GM18951 (cell line): ENCODE results near the gene YARS1.

Source experiments
- POLR2A ChIP-seq: IDR thresholded peaks from 4 replicates; pipeline ENCODE4 v1.6.1; 2011; ENCODE audit warnings: mild to moderate bottlenecking; ENCODE audit not compliant: insufficient read length, insufficient read depth; ENCODE audit errors: extremely low read depth
- in situ Hi-C: fragments of 300-500 bp; cut with MboI; formaldehyde crosslinking; loops from one replicate; pipeline ENCODE4 v1.12.0; 2022; ENCODE audit warnings: low sequenced_read_pairs, mixed read lengths, inconsistent platforms; ENCODE audit not compliant: unreplicated experiment

Gene YARS1

DNA sequence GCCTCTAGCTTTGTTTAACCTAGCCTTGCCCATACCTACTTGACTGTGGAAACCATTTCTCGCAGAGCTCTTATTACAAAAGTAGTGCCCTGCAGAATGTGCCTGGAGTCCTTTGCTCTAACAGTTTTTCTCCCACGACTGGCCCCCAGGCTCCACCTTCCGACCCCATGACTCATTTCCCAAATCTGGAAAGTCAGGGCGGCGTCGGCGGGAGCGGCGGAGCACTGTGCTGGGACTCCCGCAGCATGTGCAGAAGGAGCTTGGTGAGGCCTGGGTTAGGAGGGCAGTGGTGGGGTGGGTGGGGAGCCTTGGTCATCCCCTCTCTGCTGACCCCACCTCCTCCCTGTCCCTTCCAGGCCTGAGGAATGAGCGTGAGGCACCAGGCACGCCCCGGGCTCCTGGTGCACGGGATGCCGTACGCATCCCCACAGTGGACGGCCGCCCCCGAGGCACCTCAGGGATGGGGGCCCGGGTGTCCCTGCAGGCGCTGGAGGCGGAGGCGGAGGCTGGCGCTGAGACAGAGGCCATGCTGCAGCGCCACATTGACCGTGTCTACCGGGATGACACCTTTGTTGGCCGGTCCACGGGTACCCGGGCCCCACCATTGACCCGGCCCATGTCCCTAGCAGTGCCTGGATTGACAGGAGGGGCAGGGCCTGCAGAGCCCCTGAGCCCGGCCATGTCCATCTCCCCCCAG, 47.5 kb downstream of the YARS1 start:
- in situ Hi-C loops, result no loop called here
- TF ChIP-seq POLR2A, result no peak

DNA sequence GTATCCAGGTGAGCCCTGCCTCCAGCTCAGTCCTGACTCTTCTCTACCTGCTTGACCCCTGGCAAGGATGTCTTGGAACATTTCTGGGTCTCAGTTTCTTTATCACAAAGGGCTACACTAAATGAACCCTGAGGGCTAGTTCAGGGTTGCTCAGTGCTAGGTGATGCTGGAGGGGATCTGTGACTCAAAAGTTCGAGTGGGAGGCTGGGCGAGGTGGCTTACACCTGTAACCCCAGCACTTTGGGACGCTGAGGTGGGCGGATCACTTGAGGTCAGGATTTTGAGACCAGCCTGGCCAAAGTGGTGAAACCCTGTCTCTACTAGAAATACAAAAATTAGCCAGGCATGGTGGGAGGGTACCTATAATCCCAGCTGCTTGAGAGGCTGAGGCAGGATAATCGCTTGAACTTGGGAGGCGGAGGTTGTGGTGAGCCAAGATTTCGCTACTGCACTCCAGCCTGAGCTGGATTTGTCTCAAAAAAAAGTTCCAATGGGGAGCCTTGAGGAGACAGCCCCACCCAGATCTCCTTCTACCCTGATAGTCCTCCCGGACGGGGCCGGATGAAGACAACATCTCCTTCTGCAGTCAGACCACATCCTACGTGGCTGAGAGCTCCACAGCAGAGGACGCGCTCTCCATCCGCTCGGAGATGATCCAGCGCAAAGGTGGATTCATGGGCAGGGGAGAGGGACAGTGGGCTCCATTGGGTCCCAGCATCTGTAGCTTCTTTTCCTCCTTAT, 48.9 kb downstream of the YARS1 start:
- in situ Hi-C loops, result no loop called here
- TF ChIP-seq POLR2A, result no peak

- in situ Hi-C loops, result no loop called here
- no peak for TF ChIP-seq POLR2A
Observed at GRCh38 chr1:32767641-32768040, 49.5 kb downstream of the YARS1 start.

- TF ChIP-seq POLR2A, result no peak
- in situ Hi-C loops, result no loop called here
Observed at GRCh38 chr1:32767156-32767555, 50.0 kb downstream of the YARS1 start.

GRCh38 chr1:32766328-32766972, 50.7 kb downstream of the YARS1 start:
- in situ Hi-C loops, result no loop called here
- no peak for TF ChIP-seq POLR2A

- TF ChIP-seq POLR2A, result no peak
- in situ Hi-C loops, result no loop called here
Observed at GRCh38 chr1:32765570-32766327, 51.4 kb downstream of the YARS1 start.

- TF ChIP-seq POLR2A, result no peak
- in situ Hi-C loops, result no loop called here
Observed at GRCh38 chr1:32764826-32765569, 52.2 kb downstream of the YARS1 start.

DNA sequence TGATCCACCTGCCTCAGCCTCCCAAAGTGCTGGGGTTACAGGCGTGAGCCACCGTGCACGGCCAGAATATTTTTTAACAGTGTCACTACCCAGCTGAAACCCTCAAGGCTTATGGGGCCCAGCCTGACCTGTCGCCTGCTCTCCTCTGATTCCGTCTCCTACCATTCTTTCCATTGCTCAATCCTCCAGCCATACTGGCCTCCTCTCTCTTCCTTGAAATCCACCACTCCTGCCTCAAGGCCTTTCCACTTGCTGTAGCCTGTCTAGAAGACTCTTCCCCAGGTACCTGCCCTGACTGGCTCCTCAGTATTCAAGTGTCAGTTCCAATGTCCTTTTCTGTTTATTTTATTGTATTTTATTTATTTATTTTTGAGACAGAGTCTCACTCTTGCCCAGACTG, 53.9 kb downstream of the YARS1 start:
- no peak for TF ChIP-seq POLR2A
- in situ Hi-C loops, result no loop called here

GRCh38 chr1:32761936-32762335, 55.2 kb downstream of the YARS1 start:
- no peak for TF ChIP-seq POLR2A
- in situ Hi-C loops, result no loop called here

DNA sequence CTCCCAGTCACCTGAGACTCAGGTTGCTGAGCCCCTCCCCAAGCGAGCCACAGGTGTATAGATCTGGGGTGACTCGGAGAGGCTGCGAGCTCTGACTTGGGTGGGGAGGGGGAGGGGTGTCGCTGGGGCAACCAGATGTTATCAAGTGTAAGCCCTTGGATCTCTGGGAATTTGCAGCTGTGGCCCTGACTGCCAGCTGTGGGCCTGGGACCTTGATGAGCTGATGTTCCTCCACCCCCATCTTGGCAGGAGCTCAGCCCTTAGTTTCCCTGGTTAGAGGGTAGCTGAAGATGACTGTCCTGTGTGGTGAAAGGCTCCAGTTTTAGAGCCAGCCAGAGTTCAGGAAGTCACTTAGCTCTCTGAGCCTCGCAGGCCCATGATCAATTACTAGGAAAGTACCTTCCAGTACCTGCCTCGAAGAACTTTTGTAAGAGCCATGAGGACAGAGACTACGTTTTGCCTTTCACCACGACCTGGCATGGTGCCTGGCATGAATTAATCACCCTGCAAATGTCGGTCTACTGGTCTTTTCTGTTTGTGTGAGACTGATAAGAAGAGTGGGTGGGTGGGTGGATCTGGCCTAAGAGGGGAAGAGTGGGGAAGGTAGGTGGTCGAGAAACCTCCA, 55.8 kb downstream of the YARS1 start:
- in situ Hi-C loops, result no loop called here
- TF ChIP-seq POLR2A, result no peak

DNA sequence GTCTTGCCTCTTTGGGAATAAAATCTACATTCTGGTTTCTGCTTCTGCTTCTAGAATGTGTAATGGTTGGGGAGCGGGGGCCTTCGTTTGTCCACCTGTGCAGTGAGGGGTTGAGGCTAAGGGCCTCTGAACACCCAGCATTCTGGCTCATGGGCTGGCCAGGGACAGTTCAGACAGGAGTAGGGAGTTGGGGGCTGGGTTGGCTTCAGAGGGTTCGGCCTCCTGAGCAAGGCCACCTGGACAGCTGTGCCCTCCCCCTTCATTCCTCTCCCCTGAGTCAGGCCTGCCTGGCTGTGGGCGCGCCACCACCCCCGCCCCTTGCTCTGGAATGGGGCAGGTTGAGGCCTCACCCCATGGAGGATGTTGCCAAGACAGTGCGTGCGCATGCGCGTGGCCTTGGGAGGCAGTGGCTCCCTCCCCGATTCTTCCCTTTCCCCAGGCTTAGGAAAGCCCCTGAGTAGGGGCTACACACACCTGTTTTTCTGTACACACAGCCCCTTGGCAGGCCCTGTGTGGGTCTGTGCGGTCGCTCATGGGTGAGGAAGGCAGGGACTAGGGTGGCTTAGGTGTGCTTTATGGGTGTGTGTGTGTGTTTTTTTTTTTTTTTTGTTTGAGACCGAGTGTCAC, 57.0 kb downstream of the YARS1 start:
- TF ChIP-seq POLR2A, result no peak
- in situ Hi-C loops, result no loop called here

DNA sequence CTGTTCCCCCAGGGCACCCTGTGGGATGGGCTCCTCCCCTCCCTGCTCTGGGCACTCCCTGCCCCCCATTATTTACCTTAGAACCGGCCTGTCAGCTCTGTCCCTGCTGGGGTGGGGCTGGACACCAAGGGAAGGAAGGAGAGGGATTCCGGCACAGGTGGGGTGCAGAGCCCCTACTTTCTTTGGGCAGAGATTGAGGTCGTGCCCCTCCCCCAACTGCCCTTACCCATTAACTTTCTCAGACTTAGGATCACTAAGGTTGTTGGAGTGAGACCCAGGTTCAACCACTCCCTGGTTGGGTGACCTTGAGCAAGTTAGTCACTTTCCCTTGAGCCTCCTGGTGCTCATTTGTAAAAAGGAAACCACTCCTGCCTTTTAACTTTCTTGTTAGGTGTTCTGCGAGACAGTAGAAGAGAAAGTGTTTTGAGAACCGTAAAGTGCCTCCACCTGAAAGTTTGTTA, 57.6 kb downstream of the YARS1 start:
- in situ Hi-C loops, result no loop called here
- TF ChIP-seq POLR2A, result no peak
